Endothelial cell of umbilical vein (primary cell): ENCODE data around the gene PLA2G15. TPM values are rescaled to one million over a fixed set of nuclear protein-coding genes. Genes with fewer than 3 reads are reported as not detected.

Experiments used
- BruUV-seq: library from RNA; stranded (reverse); fragments of 400-500 nt; replicated peaks from 2 replicates; lab custom pipeline; 2021; lab: Mats Ljungman, UMichigan
- CTCF ChIA-PET: fragments of 300-600, 350-600 bp; sonication (Branson Sonifier 250); formaldehyde crosslinking; loops from one replicate; lab custom pipeline; 2021; ENCODE audit warnings: antibody characterized with exemption, inconsistent platforms; lab: Charles Lee
- POLR2A ChIA-PET: fragments of 300-600, 350-600 bp; sonication (Branson Sonifier 250); formaldehyde crosslinking; loops from one replicate; lab custom pipeline; 2021; ENCODE audit warnings: antibody characterized with exemption, inconsistent platforms; lab: Charles Lee
- DNase-seq: peaks from one replicate; pipeline ENCODE4 v3.0.0-alpha.2; 2011; ENCODE audit warnings: low read depth, low spot score
- FAIRE-seq: peaks from 2 replicates; lab custom pipeline; 2011; peaks lifted over from hg19 to GRCh38; lab: Jason Lieb, UNC
- H2AFZ ChIP-seq: 2 replicates; pipeline ENCODE4 v1.6.0; 2012; ENCODE audit warnings: low read depth, low read length, control low read depth, inconsistent platforms
- H3K27ac ChIP-seq: 2 replicates; pipeline ENCODE4 v1.5.1; 2011; ENCODE audit warnings: low read depth, mild to moderate bottlenecking, control low read depth, low read length, moderate library complexity; ENCODE audit not compliant: insufficient read depth
- H3K27me3 ChIP-seq, 2 experiments: 2 replicates each; pipeline versions ENCODE4 v1.6.0 to v1.6.1; 2011; ENCODE audit warnings: low read length in 2 of 2, mixed read lengths in 1 of 2; ENCODE audit not compliant: control insufficient read depth in 2 of 2, insufficient read depth in 2 of 2
- H3K36me3 ChIP-seq, 2 experiments: 2 replicates in 1 of 2; 3 replicates in 1 of 2; pipeline ENCODE4 v1.5.1; 2011; ENCODE audit warnings: low read length in 2 of 2, mild to moderate bottlenecking in 1 of 2, moderate library complexity in 1 of 2; ENCODE audit not compliant: control insufficient read depth in 2 of 2, insufficient read depth in 2 of 2; ENCODE audit errors: extremely low read depth in 1 of 2
- H3K4me1 ChIP-seq: 3 replicates; pipeline ENCODE4 v1.5.1; 2011; ENCODE audit warnings: mild to moderate bottlenecking, low read length; ENCODE audit not compliant: control insufficient read depth, insufficient read depth; ENCODE audit errors: extremely low read depth
- H3K4me2 ChIP-seq: 2 replicates; pipeline ENCODE4 v1.6.1; 2011; ENCODE audit warnings: low read length, control low read depth, mixed read lengths; ENCODE audit not compliant: insufficient read depth
- H3K4me3 ChIP-seq, 3 experiments: fragments of 200-600 bp in 1 of 3; sonication (generic), shearing (Covaris generic) in 1 of 3; replicated peaks in 1 of 3; 2 replicates each; pipeline ENCODE4 v1.5.1; 2011 to 2016; ENCODE audit warnings: control low read depth in 3 of 3, low read length in 3 of 3, mild to moderate bottlenecking in 2 of 3, inconsistent platforms in 1 of 3, low read depth in 1 of 3, moderate library complexity in 1 of 3; ENCODE audit not compliant: insufficient read depth in 1 of 3
- H3K79me2 ChIP-seq: 2 replicates; pipeline ENCODE4 v1.6.0; 2012; ENCODE audit warnings: low read length, inconsistent platforms; ENCODE audit not compliant: control insufficient read depth, insufficient read depth
- H3K9ac ChIP-seq: replicated peaks from 2 replicates; pipeline ENCODE3; 2011; ENCODE audit warnings: low read length, control low read depth; ENCODE audit not compliant: insufficient read depth; ENCODE audit errors: extremely low read depth
- H3K9me1 ChIP-seq: replicated peaks from 3 replicates; pipeline ENCODE4 v1.6.0; 2011; ENCODE audit warnings: mild to moderate bottlenecking, low read length; ENCODE audit not compliant: control insufficient read depth, insufficient read depth; ENCODE audit errors: extremely low read depth
- H3K9me3 ChIP-seq: replicated peaks from 2 replicates; pipeline ENCODE4 v1.5.1; 2012; ENCODE audit warnings: low read length, inconsistent platforms; ENCODE audit not compliant: control insufficient read depth, insufficient read depth
- H4K20me1 ChIP-seq: replicated peaks from 2 replicates; pipeline ENCODE3; 2011; ENCODE audit warnings: mild to moderate bottlenecking, low read length; ENCODE audit not compliant: control insufficient read depth, insufficient read depth; ENCODE audit errors: extremely low read depth
- EZH2 ChIP-seq: IDR thresholded peaks from 2 replicates; pipeline ENCODE4 v1.6.1; 2012; ENCODE audit warnings: borderline replicate concordance, low read depth, mild to moderate bottlenecking, moderate library complexity, low read length, inconsistent platforms; ENCODE audit not compliant: severe bottlenecking
- FOS ChIP-seq: IDR thresholded peaks from 2 replicates; pipeline ENCODE4 v1.6.1; 2011; ENCODE audit warnings: mild to moderate bottlenecking, low read length, moderate library complexity, borderline replicate concordance; ENCODE audit not compliant: insufficient read depth
- GATA2 ChIP-seq: IDR thresholded peaks from 2 replicates; pipeline ENCODE4 v1.7.0; 2011; ENCODE audit warnings: low read depth, mild to moderate bottlenecking, moderate library complexity, mixed read lengths, low read length; ENCODE audit not compliant: insufficient read length, insufficient read depth
- JUN ChIP-seq: IDR thresholded peaks from 2 replicates; pipeline ENCODE4 v1.6.1; 2011; ENCODE audit warnings: borderline replicate concordance, low read depth; ENCODE audit not compliant: insufficient read length, insufficient read depth
- MYC ChIP-seq: IDR thresholded peaks from one replicate; pipeline ENCODE4 v1.6.1; 2011; ENCODE audit warnings: mild to moderate bottlenecking, low read depth, low read length
- POLR2A ChIP-seq: IDR thresholded peaks from 2 replicates; pipeline ENCODE4 v1.6.1; 2012; ENCODE audit warnings: low read depth, mild to moderate bottlenecking, control low read depth, low read length
- POLR2AphosphoS5 ChIP-seq: IDR thresholded peaks from 2 replicates; pipeline ENCODE4 v1.6.1; 2012; ENCODE audit warnings: low read depth, mild to moderate bottlenecking, control low read depth, low read length, moderate library complexity; ENCODE audit not compliant: insufficient read depth
- dilution Hi-C: fragments of 300-500 bp; cut with MboI; formaldehyde crosslinking; loops from one replicate; pipeline ENCODE4 v1.15.0; 2019; ENCODE audit warnings: low sequenced_read_pairs; ENCODE audit not compliant: extremely low pct_ligation_motif_present
- intact Hi-C: fragments of 100-400 bp; cut with micrococcal nuclease; formaldehyde crosslinking; loops from one replicate; pipeline ENCODE4 v1.10.0; 2022
- polyA plus RNA-seq, 4 experiments: library from polyadenylated mRNA; depleted of rRNA in 3 of 4; stranded (reverse) in 3 of 4; unstranded in 1 of 4; fragments of >200 nt; gene quantifications; 2 replicates each; pipeline versions ENCODE4 v1.2.1 to v1.2.3, GENCODE V29; 2011 to 2012; ENCODE audit warnings: missing spikeins in 1 of 4
- total RNA-seq: library from RNA; stranded (reverse); gene quantifications from 2 replicates; pipeline ENCODE4 v1.2.3, GENCODE V29; 2021
- TF ChIP-seq, protein P1 (sequence below): IDR thresholded peaks from 2 replicates; pipeline ENCODE4 v1.6.1; 2011; ENCODE audit not compliant: insufficient read depth, insufficient read length
- TF ChIP-seq, protein P2 (sequence below), 2 donors: IDR thresholded peaks; 1 replicate in 1 of 2; 2 replicates in 1 of 2; pipeline ENCODE4 v1.5.1; 2011; ENCODE audit warnings: low read length in 2 of 2, mild to moderate bottlenecking in 2 of 2, moderate library complexity in 2 of 2, control low read depth in 1 of 2, inconsistent platforms in 1 of 2, low read depth in 1 of 2; ENCODE audit not compliant: insufficient read depth in 1 of 2; ENCODE audit errors: extremely low read depth in 1 of 2

The PLA2G15 gene
- total and polyA plus RNA-seq, 2 donors (not counting 3 experiments of a cell fraction or from before 2014, with no cell fraction given) = 24.3 to 41.8 TPM

DNA sequence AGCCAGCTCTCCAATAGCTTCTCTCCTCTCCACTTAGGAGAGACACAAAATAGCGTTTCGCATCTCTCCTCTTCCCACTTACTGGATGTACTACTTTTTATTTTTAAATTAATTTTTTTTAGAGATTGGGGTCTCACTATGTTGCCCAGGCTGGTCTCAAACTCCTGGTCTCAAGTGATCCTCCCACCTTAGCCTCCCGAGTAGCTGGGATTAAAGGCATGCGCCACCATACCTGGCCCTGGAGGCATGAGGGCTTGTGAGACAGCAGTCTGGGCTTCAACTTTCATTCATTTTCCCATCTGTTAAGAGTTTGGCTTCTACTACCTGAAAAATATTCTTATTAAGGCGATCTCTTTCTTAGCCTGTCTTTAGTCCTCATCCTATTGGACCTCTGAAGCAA lies 47.3 kb downstream of the PLA2G15 start:
- peaks cover 16 to 21% of the 10 kb centered on the region in 2 experiments for H3K36me3 ChIP-seq

More for the DNA sequence above, 47.3 kb downstream of the PLA2G15 start:
- dilution Hi-C loops = no loop called here
- Histone ChIP-seq H3K27ac (no peak overlapping the region), H3K4me1 (peaks cover 38% of the 10 kb centered on the region), H3K9me3 (no peaks in the 10 kb centered on the region), H2AFZ (no peak overlapping the region), H3K9me1 (no peaks in the 10 kb centered on the region), H3K4me3 (no peak overlapping the region), H3K27me3 (no peaks in the 10 kb centered on the region), H3K79me2 (peaks cover 23% of the 10 kb centered on the region), H3K9ac (no peak overlapping the region), H3K4me2 (no peak overlapping the region), H4K20me1 (no peaks in the 10 kb centered on the region)
- intact Hi-C loops = no loop called here
- POLR2A ChIA-PET = no interaction called here
- CTCF ChIA-PET = interaction anchor here (10.9 kb wide), 1 partner anchor 30 kb away, joined by 120 read pairs; the partner anchor contains the start of gene SLC7A6
- DNase-seq (no peak), FAIRE-seq (no peak)
- no TSS peak for BruUV-seq
- TF ChIP-seq, protein P1, sequence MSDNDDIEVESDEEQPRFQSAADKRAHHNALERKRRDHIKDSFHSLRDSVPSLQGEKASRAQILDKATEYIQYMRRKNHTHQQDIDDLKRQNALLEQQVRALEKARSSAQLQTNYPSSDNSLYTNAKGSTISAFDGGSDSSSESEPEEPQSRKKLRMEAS = no peak
- TF ChIP-seq POLR2A (no peak), JUN (no peak), EZH2 (no peak), POLR2AphosphoS5 (no peak), GATA2 (no peak), MYC (no peak), FOS (no peak)
- TF ChIP-seq, protein P2, sequence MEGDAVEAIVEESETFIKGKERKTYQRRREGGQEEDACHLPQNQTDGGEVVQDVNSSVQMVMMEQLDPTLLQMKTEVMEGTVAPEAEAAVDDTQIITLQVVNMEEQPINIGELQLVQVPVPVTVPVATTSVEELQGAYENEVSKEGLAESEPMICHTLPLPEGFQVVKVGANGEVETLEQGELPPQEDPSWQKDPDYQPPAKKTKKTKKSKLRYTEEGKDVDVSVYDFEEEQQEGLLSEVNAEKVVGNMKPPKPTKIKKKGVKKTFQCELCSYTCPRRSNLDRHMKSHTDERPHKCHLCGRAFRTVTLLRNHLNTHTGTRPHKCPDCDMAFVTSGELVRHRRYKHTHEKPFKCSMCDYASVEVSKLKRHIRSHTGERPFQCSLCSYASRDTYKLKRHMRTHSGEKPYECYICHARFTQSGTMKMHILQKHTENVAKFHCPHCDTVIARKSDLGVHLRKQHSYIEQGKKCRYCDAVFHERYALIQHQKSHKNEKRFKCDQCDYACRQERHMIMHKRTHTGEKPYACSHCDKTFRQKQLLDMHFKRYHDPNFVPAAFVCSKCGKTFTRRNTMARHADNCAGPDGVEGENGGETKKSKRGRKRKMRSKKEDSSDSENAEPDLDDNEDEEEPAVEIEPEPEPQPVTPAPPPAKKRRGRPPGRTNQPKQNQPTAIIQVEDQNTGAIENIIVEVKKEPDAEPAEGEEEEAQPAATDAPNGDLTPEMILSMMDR (IDR thresholded peaks at IDR 0.05; ENCODE audit: extremely low read depth in 1 of 2, insufficient read depth in 1 of 2, low read depth in 1 of 2, low read length in 2 of 2) = no peak
